ENCODE results near the gene MSANTD1. TPM values are rescaled to one million over a fixed set of nuclear protein-coding genes. Genes with fewer than 3 reads are reported as not detected.

MSANTD1 gene
- total RNA-seq, 2 donors from 2014 or later, result not detected

DNA sequence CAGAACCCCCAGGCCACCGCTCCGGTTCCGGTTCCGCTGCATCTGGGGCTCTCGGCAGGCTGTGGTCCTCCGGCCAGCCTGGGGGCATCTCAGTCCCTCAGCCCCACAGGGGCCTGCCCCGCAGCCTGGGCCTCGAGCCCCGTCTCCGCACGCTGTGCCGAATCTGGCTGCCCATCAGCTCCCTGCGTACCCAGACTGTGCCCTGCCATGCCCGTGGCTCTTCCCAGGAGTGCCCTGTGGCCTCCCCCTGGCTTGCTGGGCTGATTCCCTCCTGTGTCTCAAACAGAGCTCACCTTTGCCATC, 830 bp upstream of the MSANTD1 start:
- H3K4me1 ChIP-seq, result no peaks in the 10 kb centered on the region
- H3K27me3 ChIP-seq, result no peaks in the 10 kb centered on the region
- TF ChIP-seq, protein P1, sequence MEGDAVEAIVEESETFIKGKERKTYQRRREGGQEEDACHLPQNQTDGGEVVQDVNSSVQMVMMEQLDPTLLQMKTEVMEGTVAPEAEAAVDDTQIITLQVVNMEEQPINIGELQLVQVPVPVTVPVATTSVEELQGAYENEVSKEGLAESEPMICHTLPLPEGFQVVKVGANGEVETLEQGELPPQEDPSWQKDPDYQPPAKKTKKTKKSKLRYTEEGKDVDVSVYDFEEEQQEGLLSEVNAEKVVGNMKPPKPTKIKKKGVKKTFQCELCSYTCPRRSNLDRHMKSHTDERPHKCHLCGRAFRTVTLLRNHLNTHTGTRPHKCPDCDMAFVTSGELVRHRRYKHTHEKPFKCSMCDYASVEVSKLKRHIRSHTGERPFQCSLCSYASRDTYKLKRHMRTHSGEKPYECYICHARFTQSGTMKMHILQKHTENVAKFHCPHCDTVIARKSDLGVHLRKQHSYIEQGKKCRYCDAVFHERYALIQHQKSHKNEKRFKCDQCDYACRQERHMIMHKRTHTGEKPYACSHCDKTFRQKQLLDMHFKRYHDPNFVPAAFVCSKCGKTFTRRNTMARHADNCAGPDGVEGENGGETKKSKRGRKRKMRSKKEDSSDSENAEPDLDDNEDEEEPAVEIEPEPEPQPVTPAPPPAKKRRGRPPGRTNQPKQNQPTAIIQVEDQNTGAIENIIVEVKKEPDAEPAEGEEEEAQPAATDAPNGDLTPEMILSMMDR (IDR thresholded peaks at IDR 0.05), result no peak
- H3K27ac ChIP-seq, result no peak overlapping the region
- H3K4me3 ChIP-seq, result no peak overlapping the region
- DNase-seq (ENCODE audit: low spot score), result no peak
- H3K36me3 ChIP-seq, result no peaks in the 10 kb centered on the region
- no peaks in the 10 kb centered on the region for H3K9me3 ChIP-seq

DNA sequence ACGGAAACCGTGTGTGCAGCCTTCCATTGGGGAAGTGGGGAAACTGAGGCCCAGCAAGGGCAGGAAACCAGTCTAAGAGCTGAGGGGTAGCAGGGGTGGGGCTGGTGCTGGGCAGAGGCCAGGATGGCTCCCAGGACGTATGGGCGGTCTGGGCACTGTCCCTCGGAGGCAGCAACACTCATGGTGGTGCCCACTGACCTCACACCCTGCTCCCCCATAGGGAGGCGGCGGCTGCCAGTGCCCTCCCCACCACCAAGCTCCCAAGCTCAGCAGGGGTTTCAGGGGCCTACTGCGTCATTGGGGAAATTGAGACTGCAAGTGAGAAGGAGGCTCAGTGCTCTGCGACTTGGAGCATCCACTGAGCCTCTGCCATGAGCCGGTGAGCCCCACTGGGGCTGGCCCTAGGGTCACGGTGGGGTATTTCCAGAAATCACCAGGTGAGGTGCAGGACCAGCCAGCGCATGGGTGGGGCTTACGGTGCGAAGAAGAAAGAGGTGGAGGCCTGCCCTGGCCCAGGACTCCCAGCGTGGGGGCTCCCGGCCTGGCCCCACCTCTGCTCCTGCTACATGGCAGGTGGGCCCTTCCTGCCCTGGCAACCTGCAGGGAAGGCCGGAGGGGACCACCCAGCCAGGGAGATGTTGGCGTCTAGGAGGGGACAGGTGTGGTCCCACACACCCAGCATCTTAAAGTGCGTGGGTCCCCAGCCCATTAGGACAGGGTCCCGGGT, 915 bp downstream of the MSANTD1 start:
- Histone ChIP-seq H3K9me3 (no peaks in the 10 kb centered on the region), H3K4me1 (no peaks in the 10 kb centered on the region), H3K27ac (no peak overlapping the region), H3K4me3 (no peak overlapping the region), H3K27me3 (no peaks in the 10 kb centered on the region), H3K36me3 (no peaks in the 10 kb centered on the region)
- no peak for DNase-seq (ENCODE audit: low spot score)
- TF ChIP-seq, protein P1 (IDR thresholded peaks at IDR 0.05), result no peak

DNA sequence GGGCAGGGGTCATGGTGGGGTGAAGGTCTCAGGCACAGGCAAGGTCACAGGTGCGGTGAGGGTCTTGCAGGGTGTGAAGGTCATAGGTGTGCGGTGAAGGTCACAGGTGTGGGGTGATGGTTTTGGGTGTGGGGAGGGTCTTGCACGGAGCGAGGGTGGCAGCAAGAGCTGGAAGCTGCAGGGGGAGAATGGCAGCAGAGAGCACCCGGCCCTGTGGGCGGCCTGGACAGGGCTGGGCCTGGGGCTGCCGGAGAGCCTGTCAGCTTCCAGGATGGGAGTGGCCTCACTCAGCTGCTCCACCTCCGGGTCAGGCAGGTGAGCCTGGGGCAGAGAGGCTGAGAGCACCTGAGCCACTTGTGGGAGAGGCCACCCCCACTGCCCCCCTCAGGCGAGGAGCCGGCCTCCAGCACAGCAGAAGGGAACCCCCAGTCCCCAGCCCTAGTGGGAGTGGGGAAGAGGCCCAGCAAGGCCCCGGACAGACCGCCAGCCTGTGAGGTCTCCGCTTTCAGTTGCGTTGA, 1.5 kb downstream of the MSANTD1 start:
- DNase-seq (ENCODE audit: low spot score), result no peak
- TF ChIP-seq, protein P1 (IDR thresholded peaks at IDR 0.05), result no peak
- H3K4me3 ChIP-seq, result no peak overlapping the region
- no peaks in the 10 kb centered on the region for H3K27me3 ChIP-seq
- H3K9me3 ChIP-seq, result no peaks in the 10 kb centered on the region
- H3K4me1 ChIP-seq, result no peaks in the 10 kb centered on the region
- H3K36me3 ChIP-seq, result no peaks in the 10 kb centered on the region
- H3K27ac ChIP-seq, result no peak overlapping the region

DNA sequence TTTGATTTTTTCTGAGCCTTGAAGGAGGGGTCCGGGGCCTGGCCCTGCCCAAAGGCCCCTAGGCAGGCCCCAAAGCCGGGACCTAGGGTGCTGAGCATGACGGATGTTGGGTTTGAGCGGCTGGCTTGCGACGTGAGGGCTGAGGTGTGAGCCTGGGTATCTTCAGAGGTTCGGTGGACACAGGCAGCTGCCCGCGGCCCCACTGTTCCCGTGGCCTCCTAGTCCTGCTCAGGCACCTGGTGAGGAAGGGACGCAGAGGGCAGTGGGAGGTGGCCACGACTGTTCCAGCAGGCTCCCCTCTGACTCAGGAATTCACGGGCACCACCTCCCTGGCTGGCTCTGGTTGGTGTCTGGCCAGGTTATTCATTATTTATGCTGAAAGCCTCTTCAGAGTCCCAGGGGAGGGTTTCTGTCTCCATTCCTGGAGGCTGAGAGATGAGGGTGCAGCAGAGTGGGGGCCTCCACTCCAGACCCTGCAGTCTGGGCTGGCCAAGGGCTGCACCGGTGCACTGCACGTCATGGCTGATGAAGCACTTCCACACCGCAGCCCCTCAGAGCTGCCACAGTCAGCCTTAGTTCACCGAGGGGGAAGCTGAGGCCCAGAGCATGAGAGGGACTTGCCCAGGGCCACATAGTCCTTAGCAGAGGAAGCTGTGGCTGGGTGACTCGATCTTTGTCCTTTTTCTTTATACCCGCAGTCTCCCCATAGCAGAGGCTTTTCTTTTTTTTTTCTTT, 2.2 kb downstream of the MSANTD1 start:
- H3K36me3 ChIP-seq, result no peaks in the 10 kb centered on the region
- TF ChIP-seq, protein P1 (IDR thresholded peaks at IDR 0.05), result no peak

DNA sequence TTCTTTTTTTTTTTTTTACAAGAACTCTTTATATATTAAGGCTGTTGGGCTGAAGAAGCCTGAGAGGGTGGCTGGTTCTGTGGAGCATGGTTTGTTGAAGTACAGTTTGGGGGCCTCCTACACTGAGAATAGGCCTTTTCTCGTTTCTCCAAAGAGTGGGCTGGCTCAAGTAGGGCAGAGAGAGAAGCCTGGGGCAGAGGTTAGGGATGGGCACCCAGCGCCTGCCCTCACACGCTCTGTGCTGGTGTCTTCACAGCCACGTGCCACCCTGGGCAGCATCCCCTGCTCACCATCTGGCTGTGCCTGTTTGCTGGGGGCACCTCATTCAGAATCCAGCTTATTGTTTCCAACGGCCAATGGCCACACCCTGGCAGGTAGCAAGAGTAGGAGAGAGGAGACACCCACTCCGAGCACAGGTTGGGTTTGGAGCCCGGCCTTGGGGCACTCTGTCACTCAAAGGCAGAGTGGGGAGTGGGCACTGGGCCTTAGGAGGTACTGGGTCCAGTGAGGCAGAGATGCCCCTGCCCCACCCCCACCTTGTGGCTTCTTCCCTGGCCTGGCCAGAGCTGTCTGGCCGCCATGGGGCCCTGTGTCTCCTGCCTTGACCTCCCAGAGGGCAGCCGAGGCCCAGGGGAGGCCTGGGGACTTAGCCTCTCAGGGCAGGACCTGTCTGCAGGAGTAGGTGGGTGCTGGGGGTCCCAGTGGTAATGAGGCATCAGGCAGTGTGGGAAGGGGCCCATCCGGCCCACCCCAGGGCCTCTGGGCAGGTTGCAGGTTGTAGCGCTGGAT, 2.9 kb downstream of the MSANTD1 start:
- H3K27ac ChIP-seq, result no peak overlapping the region
- no peaks in the 10 kb centered on the region for H3K9me3 ChIP-seq
- H3K27me3 ChIP-seq, result no peaks in the 10 kb centered on the region
- no peak overlapping the region for H3K4me3 ChIP-seq
- no peak for DNase-seq (ENCODE audit: low spot score)
- no peaks in the 10 kb centered on the region for H3K36me3 ChIP-seq
- TF ChIP-seq, protein P1 (IDR thresholded peaks at IDR 0.05), result no peak
- no peaks in the 10 kb centered on the region for H3K4me1 ChIP-seq

More for the DNA sequence above, 2.2 kb downstream of the MSANTD1 start:
- no peaks in the 10 kb centered on the region for H3K27me3 ChIP-seq
- no peak overlapping the region for H3K27ac ChIP-seq
- no peaks in the 10 kb centered on the region for H3K4me1 ChIP-seq
- no peak overlapping the region for H3K4me3 ChIP-seq
- no peak for DNase-seq (ENCODE audit: low spot score)
- no peaks in the 10 kb centered on the region for H3K9me3 ChIP-seq

All from right atrium auricular region (tissue), 2 donors.